Thyroid gland (tissue), 4 donors: Measurements from ENCODE around the gene CD82. TPM values are rescaled to one million over a fixed set of nuclear protein-coding genes. Genes with fewer than 3 reads are reported as not detected.

Experiments
- DNase-seq, 2 donors: peaks; one replicate each; pipeline ENCODE4 v3.0.0-alpha.2; 2019
- H3K27ac ChIP-seq, 3 donors: fragments of 200-600 bp; sonication (generic); 1 replicate in 2 of 3; 2 replicates in 1 of 3; pipeline ENCODE4 v1.5.1; 2016 to 2019; ENCODE audit warnings: mild to moderate bottlenecking in 1 of 3, moderate library complexity in 1 of 3
- H3K27me3 ChIP-seq: fragments of 200-600 bp; sonication (generic); one replicate; pipeline ENCODE4 v1.5.1; 2019
- H3K36me3 ChIP-seq, 2 donors: fragments of 200-600 bp; sonication (generic); one replicate each; pipeline ENCODE4 v1.5.1; 2016 to 2019
- H3K4me1 ChIP-seq, 2 donors: fragments of 200-600 bp; sonication (generic); one replicate each; pipeline ENCODE4 v1.5.1; 2017 to 2019
- H3K4me3 ChIP-seq, 3 donors: fragments of 200-600 bp; sonication (generic); replicated peaks in 1 of 3; 1 replicate in 2 of 3; 2 replicates in 1 of 3; pipeline ENCODE4 v1.5.1; 2016; ENCODE audit warnings: mild to moderate bottlenecking in 1 of 3
- H3K9me3 ChIP-seq: fragments of 200-600 bp; sonication (generic); one replicate; pipeline ENCODE4 v1.5.1; 2017
- POLR2A ChIP-seq, 2 donors: fragments of 450-650 bp; IDR thresholded peaks; one replicate each; pipeline ENCODE4 v1.6.1; 2017; ENCODE audit warnings: antibody characterized with exemption in 2 of 2, mild to moderate bottlenecking in 2 of 2, moderate library complexity in 1 of 2
- WGBS, 2 donors: methylation state at CpG; one replicate each; pipeline ENCODE4 v1.1.5; 2017; 5-methylcytosine and 5-hydroxymethylcytosine counted together
- intact Hi-C: fragments of 100-400 bp; cut with DNase I; formaldehyde crosslinking; loops from one replicate; pipeline ENCODE4 v1.15.1; 2023
- total RNA-seq, 4 donors: library from RNA; depleted of rRNA; stranded (reverse); fragments of >200 nt; gene quantifications; one replicate each; pipeline ENCODE4 v1.2.3, GENCODE V29; 2016
- TF ChIP-seq, protein P1 (sequence below), 6 experiments: fragments of 200-600 bp in 3 of 6; fragments of 450-650 bp in 3 of 6; sonication (generic) in 3 of 6; IDR thresholded peaks; one replicate each; pipeline ENCODE4 v1.5.1; 2016 to 2019; ENCODE audit warnings: antibody characterized with exemption in 6 of 6, mild to moderate bottlenecking in 2 of 6, inconsistent platforms in 1 of 6, moderate library complexity in 1 of 6

The CD82 gene, protein sequence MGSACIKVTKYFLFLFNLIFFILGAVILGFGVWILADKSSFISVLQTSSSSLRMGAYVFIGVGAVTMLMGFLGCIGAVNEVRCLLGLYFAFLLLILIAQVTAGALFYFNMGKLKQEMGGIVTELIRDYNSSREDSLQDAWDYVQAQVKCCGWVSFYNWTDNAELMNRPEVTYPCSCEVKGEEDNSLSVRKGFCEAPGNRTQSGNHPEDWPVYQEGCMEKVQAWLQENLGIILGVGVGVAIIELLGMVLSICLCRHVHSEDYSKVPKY
- 10 to 100 TPM; 11.8 to 24.0 (median 18.7) TPM for total RNA-seq

DNA sequence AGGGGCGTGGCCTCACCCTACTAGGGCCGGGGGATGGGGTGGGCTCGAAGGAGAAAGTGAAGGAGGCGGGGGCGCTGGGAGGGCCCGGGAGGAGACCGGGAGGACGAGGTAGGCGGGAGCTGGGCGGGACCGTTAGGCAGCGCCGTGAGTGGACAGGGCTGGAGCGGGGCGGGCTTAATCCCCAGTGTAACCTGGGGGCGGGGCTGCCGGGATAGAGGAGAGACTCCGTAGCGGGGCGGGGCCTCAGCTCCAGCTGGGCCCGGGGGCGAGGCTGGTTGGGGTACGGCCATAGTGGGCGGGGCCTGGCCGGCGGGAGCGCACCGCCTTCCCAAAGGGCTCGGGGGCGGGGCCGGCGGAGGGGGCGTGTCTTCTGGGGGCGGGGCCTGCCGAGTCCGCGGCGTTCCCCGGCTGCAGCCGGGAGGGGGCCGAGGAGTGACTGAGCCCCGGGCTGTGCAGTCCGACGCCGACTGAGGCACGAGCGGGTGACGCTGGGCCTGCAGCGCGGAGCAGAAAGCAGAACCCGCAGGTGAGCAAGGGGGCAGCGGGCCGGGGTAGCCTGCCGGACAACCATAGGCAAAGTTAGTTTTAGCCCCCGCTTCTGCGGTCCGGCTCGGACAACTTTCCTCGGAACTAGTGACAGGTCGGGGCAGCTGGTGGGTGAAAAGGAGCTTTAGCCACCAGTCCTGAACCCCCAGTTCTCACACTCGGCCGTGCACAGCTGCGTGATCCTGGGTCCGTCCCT lies at the start of gene CD82:
Gene CD82, plus strand, starts transcription at position 453 of the 742 bp plus-strand sequence. CDS start 29,000 bp downstream, outside the sequence.
- peak in 1 of 2 donors; percentile 72 for TF ChIP-seq POLR2A (IDR thresholded peaks at IDR 0.05)
- TF ChIP-seq, protein P1, sequence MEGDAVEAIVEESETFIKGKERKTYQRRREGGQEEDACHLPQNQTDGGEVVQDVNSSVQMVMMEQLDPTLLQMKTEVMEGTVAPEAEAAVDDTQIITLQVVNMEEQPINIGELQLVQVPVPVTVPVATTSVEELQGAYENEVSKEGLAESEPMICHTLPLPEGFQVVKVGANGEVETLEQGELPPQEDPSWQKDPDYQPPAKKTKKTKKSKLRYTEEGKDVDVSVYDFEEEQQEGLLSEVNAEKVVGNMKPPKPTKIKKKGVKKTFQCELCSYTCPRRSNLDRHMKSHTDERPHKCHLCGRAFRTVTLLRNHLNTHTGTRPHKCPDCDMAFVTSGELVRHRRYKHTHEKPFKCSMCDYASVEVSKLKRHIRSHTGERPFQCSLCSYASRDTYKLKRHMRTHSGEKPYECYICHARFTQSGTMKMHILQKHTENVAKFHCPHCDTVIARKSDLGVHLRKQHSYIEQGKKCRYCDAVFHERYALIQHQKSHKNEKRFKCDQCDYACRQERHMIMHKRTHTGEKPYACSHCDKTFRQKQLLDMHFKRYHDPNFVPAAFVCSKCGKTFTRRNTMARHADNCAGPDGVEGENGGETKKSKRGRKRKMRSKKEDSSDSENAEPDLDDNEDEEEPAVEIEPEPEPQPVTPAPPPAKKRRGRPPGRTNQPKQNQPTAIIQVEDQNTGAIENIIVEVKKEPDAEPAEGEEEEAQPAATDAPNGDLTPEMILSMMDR (IDR thresholded peaks at IDR 0.05): peak in 4 of 6 experiments; percentile 23 to 39 (median 32)
- WGBS, 2 donors: 0 to 1% methylated on average over 24 to 45 of the region's 64 CpGs
- intact Hi-C loops: no loop called here
- no peaks in the 10 kb centered on the region for H3K27me3 ChIP-seq
- peak; percentile 100 for DNase-seq
- peak within 1 kb of the TSS; percentile 93 to 98 (median 97) for H3K27ac ChIP-seq
- H3K9me3 ChIP-seq: no peaks in the 10 kb centered on the region
- H3K4me3 ChIP-seq: peak within 1 kb of the TSS; percentile 46 to 71 (median 62)
- peaks cover 19 to 34% of the 10 kb centered on the region in 2 donors for H3K4me1 ChIP-seq
- no peaks in the 10 kb centered on the region for H3K36me3 ChIP-seq

DNA sequence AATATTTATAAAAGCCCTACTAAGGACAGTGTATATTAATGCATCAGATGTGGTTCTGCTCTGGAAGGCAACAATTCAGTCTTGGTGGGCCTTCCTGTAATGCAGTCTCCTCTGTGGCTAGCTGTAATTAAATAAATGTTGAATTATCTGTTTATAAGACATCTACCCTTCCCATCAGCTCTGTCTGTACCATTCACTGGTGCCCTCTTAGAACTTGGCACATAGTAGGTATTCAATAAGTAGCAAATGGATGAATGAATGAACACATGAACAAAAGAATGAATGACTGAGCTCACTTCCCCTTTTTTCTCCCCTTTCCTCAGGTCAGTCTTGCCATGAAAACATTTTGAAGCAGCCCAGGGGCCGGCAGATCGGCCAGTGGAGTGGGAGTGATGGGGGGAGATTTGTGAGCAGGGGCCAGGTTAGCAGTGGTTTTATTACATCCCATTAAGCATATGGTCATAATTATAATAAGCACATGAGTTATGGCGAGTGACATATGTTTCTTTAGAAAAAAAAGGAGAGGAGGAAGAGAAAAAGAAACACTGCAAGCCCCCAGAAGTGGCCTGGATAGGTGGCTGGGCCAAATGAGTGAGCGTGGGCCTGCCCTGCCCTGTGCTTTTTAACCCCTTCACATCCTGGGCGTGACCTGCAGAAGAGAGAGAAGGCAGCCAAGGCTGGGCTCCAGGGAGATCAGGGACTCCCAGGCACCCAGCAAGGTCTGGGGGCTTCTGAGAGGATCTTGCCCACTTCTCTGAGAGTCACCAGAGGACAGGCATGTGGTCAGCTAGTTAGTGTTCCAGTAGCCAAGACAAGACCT lies 48.6 kb upstream of the CD82 start:
- intact Hi-C loops: no loop called here
- H3K4me3 ChIP-seq: no peak overlapping the region
- no peak overlapping the region for H3K27ac ChIP-seq
- TF ChIP-seq POLR2A (IDR thresholded peaks at IDR 0.05): no peak
- TF ChIP-seq, protein P1 (IDR thresholded peaks at IDR 0.05): no peak
- no peaks in the 10 kb centered on the region for H3K36me3 ChIP-seq
- no peaks in the 10 kb centered on the region for H3K9me3 ChIP-seq
- no peaks in the 10 kb centered on the region for H3K4me1 ChIP-seq
- no peaks in the 10 kb centered on the region for H3K27me3 ChIP-seq
- 74 to 89% methylated on average over 5 of the region's 5 CpGs for WGBS, 2 donors
- no peak for DNase-seq

DNA sequence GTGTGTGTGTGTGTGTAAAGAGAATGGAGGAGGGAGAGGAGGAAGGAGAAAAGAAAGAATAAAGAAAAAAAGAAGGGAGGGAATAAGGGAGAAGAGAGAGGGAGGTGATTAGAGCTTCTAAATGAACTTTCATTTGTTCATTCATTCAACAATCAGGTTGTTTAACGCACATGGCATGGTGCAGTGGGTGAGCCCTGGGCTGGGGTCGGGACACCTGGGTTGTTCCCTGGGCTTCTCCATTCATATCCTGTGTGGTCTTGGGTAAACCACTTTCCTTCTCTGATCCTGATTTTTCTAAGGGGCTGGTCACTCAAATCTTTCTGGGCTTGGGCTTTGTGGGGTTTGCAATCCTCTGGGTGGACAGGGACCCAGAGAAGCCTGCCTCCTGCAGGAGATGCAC lies 47.9 kb upstream of the CD82 start:
- no peaks in the 10 kb centered on the region for H3K4me1 ChIP-seq
- no peak for TF ChIP-seq POLR2A (IDR thresholded peaks at IDR 0.05)
- TF ChIP-seq, protein P1 (IDR thresholded peaks at IDR 0.05): no peak
- DNase-seq: no peak

DNA sequence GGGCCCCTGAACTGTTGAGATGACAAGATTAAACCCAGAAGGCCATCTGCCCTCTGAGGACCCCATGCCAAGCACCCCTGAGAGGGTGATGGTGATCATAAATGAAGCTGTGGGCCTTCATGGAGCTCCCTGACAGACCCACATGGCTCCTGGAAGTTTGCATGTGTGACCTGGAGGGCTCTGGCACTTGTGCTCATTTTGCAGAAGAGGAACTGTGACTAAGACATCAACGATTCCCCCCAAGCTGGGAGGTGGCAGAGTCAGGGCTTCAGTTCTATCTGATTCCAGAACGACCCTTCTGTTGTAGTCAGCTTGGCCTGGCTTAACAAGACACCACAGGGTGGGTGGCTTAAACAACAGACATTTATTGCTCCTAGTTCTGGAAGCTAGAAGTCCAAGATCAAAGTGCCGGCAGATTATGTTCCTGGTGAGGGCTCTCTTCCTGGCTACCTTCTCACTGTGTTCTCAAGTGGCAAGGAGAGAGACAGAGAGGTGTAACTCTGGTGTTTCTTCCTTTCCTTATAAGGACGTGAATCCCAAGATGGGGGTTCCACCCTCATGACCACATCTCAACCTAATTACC lies 46.4 kb upstream of the CD82 start:
- Histone ChIP-seq H3K4me1 (no peaks in the 10 kb centered on the region), H3K36me3 (no peaks in the 10 kb centered on the region), H3K4me3 (no peak overlapping the region), H3K9me3 (no peaks in the 10 kb centered on the region), H3K27ac (no peak overlapping the region), H3K27me3 (no peaks in the 10 kb centered on the region)
- intact Hi-C loops: no loop called here
- no peak for DNase-seq
- 83 to 86% methylated on average over 4 of the region's 4 CpGs for WGBS, 2 donors
- TF ChIP-seq, protein P1 (IDR thresholded peaks at IDR 0.05): no peak
- TF ChIP-seq POLR2A (IDR thresholded peaks at IDR 0.05): no peak

More for the DNA sequence above, 47.9 kb upstream of the CD82 start:
- no peaks in the 10 kb centered on the region for H3K27me3 ChIP-seq
- intact Hi-C loops: no loop called here
- no peak overlapping the region for H3K4me3 ChIP-seq
- no peaks in the 10 kb centered on the region for H3K9me3 ChIP-seq
- WGBS, 2 donors: 93 to 94% methylated on average over 2 of the region's 2 CpGs
- H3K27ac ChIP-seq: no peak overlapping the region
- H3K36me3 ChIP-seq: no peaks in the 10 kb centered on the region
